ENCODE data around the gene PXDN.
"Not testable (repeated sequence)": the region's sequence is repeated elsewhere in the genome, so short reads cannot be mapped to it uniquely, and the experiment has no call there.

The PXDN gene

GRCh38 chr2:1721706-1722646 lies 22.3 kb downstream of the PXDN start:
- no peak for DNase-seq

- no peak for DNase-seq
Measured at GRCh38 chr2:1718339-1719220, 25.7 kb downstream of the PXDN start.

- no peak for DNase-seq
Measured at GRCh38 chr2:1717113-1717512, 27.2 kb downstream of the PXDN start.

GRCh38 chr2:1716441-1716840 lies 27.9 kb downstream of the PXDN start:
- no peak for DNase-seq

- not testable (repeated sequence) for DNase-seq
Measured at GRCh38 chr2:1716014-1716305, 28.4 kb downstream of the PXDN start.

GRCh38 chr2:1715184-1716013 lies 28.9 kb downstream of the PXDN start:
- no peak for DNase-seq

- DNase-seq: no peak
Measured at GRCh38 chr2:1714291-1715064, 29.8 kb downstream of the PXDN start.

- DNase-seq: no peak
Measured at GRCh38 chr2:1713839-1714236, 30.5 kb downstream of the PXDN start.

GRCh38 chr2:1713142-1713838 lies 31.0 kb downstream of the PXDN start:
- DNase-seq: no peak

GRCh38 chr2:1709946-1710560 lies 34.3 kb downstream of the PXDN start:
- no peak for DNase-seq

GRCh38 chr2:1709335-1709605 lies 35.0 kb downstream of the PXDN start:
- DNase-seq: no peak

GRCh38 chr2:1708476-1709334 lies 35.6 kb downstream of the PXDN start:
- DNase-seq: no peak

- no peak for DNase-seq
Measured at GRCh38 chr2:1707771-1708418, 36.4 kb downstream of the PXDN start.

- not testable (repeated sequence) for DNase-seq
Measured at GRCh38 chr2:1706089-1706841, 38.0 kb downstream of the PXDN start.

- DNase-seq: no peak
Measured at GRCh38 chr2:1705557-1706076, 38.7 kb downstream of the PXDN start.

GRCh38 chr2:1704631-1705556 lies 39.4 kb downstream of the PXDN start:
- no peak for DNase-seq

GRCh38 chr2:1702186-1702565 lies 42.1 kb downstream of the PXDN start:
- no peak for DNase-seq
